SJCRH30 (cell line): Measurements from ENCODE around the gene ECT2L. TPM values are rescaled to one million over a fixed set of nuclear protein-coding genes. Genes with fewer than 3 reads are reported as not detected.

Source experiments
- DNase-seq, 2 experiments: peaks; one replicate each; pipeline ENCODE4 v3.0.0-alpha.2; 2015 to 2020
- H3K27ac ChIP-seq: fragments of 250-450 bp; sonication (Bioruptor Pico); 2 replicates; pipeline ENCODE4 v1.5.1; 2020; ENCODE audit warnings: mild to moderate bottlenecking, moderate library complexity
- H3K27me3 ChIP-seq: fragments of 250-450 bp; sonication (Bioruptor Pico); 2 replicates; pipeline ENCODE4 v1.5.1; 2020; ENCODE audit warnings: mild to moderate bottlenecking, moderate library complexity
- H3K36me3 ChIP-seq: fragments of 250-450 bp; sonication (Bioruptor Pico); 2 replicates; pipeline ENCODE4 v1.5.1; 2020; ENCODE audit warnings: mild to moderate bottlenecking, moderate library complexity
- H3K4me1 ChIP-seq: fragments of 250-450 bp; sonication (Bioruptor Pico); 2 replicates; pipeline ENCODE4 v1.5.1; 2020; ENCODE audit warnings: mild to moderate bottlenecking, moderate library complexity
- H3K4me3 ChIP-seq: fragments of 250-450 bp; sonication (Bioruptor Pico); 2 replicates; pipeline ENCODE4 v1.5.1; 2020; ENCODE audit warnings: mild to moderate bottlenecking, moderate library complexity
- H3K9me3 ChIP-seq: fragments of 250-450 bp; sonication (Bioruptor Pico); replicated peaks from 2 replicates; pipeline ENCODE4 v1.5.1; 2020; ENCODE audit warnings: mild to moderate bottlenecking, moderate library complexity
- total RNA-seq: library from RNA; depleted of rRNA; stranded (reverse); fragments of >200 nt; shearing (Covaris generic); gene quantifications from 2 replicates; pipeline ENCODE4 v1.2.3, GENCODE V29; 2014; rRNA removed

Gene ECT2L, protein sequence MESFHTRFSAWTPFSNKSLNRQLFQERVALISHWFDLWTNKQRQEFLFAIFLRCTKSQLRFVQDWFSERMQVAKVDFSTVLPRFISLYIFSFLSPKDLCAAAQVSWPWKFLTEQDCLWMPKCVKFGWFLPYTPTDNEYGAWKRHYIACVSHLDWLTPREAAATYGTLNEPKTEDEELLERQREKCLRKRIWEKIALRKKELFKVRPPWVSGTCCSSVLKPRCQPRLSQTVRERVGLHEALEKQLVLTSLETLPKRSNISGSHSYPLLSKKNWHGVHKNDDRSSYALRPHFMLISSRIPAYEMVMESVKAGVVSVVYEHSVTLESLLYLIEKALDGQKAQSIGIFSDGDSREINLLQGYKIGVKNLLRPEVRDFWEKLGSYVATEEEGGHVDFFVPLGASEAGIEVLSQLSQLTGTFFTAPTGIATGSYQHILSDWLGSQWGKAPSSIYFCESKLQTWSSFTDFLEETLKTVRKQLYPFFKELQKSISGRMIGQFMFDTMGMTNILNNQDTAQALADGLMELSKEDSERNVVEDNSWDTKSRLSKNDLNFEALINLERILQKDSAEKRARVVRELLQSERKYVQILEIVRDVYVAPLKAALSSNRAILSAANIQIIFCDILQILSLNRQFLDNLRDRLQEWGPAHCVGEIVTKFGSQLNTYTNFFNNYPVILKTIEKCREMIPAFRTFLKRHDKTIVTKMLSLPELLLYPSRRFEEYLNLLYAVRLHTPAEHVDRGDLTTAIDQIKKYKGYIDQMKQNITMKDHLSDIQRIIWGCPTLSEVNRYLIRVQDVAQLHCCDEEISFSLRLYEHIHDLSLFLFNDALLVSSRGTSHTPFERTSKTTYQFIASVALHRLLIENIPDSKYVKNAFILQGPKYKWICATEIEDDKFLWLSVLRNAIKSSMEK
- not detected in 2 replicates for total RNA-seq

DNA sequence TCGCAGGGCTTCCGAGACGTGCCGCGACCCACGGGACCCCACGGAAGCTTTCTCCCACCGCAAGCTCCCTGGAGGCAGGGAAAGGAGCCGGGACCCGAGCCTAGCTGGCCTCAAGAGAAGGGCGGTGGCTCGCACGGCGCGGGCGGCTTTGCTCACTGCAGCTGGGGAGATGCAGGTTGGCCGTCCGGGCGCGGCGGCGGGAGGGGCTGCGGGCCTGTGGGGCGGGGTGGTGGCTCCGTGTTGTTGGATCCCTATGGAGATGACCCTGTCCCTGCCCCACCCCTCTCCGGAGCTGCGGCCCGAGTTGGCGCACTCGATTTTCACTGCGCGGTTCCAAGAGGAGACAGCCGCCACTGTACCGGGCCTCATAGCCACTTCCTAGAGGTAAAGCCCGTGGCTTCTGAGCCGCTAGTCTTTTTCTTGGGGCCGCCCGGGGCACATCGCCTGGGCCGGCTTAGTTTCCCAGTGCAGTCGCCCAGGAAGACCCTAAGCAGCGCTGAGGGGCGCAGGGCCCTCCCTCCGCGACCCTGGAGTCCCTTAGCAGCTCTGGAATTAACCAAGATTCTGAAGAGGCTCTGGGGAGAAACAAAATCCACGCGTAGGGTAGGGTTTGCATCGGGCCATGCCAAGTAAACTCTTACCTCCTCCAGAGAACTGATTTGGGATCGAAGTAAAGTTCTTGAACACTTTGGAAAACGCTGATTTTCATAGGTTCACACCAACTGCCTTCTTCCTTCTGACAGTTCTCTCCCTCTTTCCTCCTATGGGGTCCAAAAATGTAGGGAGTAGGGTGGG is at the start of gene ECT2L:
Gene ECT2L, plus strand, starts transcription at position 279 of the 795 bp plus-strand sequence. CDS start 17,188 bp downstream, outside the sequence.
- H3K27ac ChIP-seq, result no peak within 1 kb of the TSS
- no peak within 1 kb of the TSS for H3K4me3 ChIP-seq
- no peak for DNase-seq
- no peaks in the 10 kb centered on the region for H3K4me1 ChIP-seq
- H3K27me3 ChIP-seq, result no peaks in the 10 kb centered on the region
- H3K9me3 ChIP-seq, result no peaks in the 10 kb centered on the region
- no peaks in the 10 kb centered on the region for H3K36me3 ChIP-seq

DNA sequence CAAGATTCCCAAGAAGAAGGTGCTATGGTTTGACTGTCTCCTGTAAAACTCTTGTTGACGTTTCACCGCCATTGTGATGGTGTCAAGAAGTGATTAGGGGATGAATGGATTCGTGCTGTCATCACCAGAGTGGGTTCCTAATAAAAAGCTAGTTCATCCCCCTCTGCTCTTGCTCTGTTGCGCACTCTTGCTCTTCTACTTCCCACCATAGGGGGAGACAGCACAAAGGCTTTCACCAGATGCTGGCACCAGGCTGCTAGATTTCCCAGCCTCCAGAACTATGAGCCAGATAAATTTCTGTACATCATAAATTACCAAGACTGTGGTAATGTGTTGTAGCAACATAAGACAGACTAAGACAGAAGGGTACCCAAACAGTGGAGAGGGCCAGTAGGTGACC is 43.9 kb upstream of the ECT2L start:
- no peak for DNase-seq
- no peaks in the 10 kb centered on the region for H3K9me3 ChIP-seq
- no peak overlapping the region for H3K27ac ChIP-seq
- no peak overlapping the region for H3K4me3 ChIP-seq
- no peaks in the 10 kb centered on the region for H3K27me3 ChIP-seq
- H3K36me3 ChIP-seq, result no peaks in the 10 kb centered on the region
- H3K4me1 ChIP-seq, result no peaks in the 10 kb centered on the region

DNA sequence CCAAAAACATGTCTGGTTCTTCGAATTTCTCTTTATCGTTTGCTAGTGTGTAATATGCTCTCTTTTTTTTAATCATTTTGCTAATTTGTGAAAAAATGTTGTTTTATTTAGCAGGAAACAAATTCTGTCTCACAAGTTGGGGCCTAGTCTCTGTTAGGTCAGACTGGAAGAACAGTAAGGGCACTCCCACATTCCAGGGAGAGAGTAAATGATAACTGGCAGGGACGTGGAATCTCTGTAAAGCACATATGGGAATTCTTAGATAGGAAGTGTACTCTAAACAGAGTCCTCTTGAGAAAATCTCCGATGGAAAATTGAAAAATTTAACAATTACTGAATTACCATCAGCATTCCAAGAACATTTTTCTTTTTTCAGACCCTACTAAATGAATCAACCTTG is 38.8 kb upstream of the ECT2L start:
- no peak for DNase-seq
- Histone ChIP-seq H3K36me3 (no peaks in the 10 kb centered on the region), H3K4me3 (no peak overlapping the region), H3K9me3 (no peaks in the 10 kb centered on the region), H3K27me3 (no peaks in the 10 kb centered on the region), H3K27ac (no peak overlapping the region), H3K4me1 (no peaks in the 10 kb centered on the region)

DNA sequence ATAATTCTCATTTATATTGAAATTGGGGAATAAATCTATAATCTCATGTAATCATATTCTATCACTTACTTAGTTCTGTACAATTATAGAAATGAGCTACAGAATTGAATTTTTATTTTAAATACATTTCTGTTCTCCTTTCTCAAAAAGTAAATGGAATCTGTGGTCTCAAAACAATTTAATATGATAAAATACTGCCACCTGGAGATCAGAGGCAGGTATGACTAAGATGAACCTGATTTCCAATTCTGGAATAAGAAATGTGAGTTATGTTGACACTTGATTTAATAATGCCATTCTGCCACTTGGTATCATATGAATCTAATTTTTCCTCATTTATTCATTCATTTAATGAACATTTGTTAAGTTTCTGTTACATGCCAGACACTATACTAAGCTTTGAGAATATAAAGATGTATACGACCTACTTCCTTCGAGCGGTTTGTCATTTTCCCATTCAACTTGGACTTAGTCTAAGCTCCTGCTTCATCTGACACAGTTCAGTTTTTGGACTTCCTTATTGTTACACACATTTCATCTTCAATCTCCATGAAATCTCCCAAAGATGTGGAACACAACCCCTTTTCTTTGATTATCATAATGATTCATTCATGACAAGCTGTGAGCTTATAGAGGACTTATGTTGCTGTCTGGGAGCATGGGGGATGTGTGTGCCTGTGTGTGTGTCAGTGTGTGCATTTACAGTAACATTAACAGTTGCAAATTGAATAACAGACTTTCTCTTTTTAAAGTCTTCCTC is 29.8 kb upstream of the ECT2L start:
- Histone ChIP-seq H3K4me1 (peaks cover 5% of the 10 kb centered on the region), H3K36me3 (no peaks in the 10 kb centered on the region), H3K9me3 (no peaks in the 10 kb centered on the region), H3K27me3 (no peaks in the 10 kb centered on the region), H3K27ac (no peak overlapping the region), H3K4me3 (no peak overlapping the region)
- DNase-seq, result peak in 1 of 2 experiments; percentile 50

DNA sequence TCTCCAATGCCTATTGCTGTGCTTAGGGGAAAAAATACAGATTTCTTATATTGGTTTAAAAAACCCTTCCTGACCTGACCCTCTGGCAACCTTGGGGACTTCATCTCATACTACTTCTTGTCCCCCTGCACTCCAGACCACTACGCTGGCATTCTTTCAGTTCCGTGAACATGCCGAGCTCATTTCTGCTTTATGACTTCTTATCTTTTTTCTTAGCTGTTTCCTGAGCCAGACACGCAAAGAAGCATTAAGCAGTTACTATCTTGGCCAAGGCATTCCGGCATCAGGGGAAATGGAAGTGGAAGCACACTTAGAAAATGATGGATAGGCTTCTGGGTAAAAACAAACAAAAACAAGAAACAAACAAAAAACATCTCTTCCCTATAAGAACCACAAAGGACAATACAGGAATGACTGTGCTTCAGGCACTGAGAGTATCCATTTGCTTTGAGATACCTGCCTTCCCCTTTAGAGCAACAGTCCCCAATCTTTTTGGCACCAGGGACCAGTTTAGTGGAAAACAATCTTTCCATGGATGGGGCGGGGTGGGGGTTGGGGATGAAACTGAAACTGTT is 26.7 kb upstream of the ECT2L start:
- H3K4me3 ChIP-seq, result no peak overlapping the region
- H3K27me3 ChIP-seq, result no peaks in the 10 kb centered on the region
- no peaks in the 10 kb centered on the region; the same call in 1 of the 2 replicates for H3K4me1 ChIP-seq
- no peaks in the 10 kb centered on the region for H3K9me3 ChIP-seq
- no peak overlapping the region for H3K27ac ChIP-seq
- H3K36me3 ChIP-seq, result no peaks in the 10 kb centered on the region
- no peak for DNase-seq

DNA sequence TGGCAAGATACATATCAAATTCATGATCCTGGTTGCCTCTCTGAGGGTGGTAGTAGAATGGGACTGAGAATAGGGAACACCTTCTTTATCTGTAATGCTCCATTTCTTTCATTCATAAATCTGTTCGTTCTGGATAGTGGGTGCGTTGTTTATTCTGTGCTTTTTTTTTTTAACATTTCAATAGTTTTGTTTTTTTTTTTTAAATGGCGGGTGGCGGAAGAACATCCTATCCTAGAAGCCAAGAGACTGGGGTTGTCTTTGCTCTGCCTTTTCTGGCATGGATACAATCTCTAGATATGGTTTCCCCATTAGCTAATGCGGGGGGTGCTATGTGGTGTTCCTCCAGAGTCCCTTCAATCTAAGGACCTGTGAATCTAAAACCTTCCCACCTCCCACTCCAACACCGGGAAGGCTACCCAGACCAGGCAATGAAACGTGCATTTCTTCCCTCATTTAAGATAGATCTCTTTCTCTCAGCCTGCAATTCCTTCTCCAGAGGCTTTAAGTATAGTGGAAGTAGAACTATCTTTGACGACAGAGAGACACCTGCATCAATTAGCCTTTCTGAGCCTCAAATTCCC is 23.2 kb upstream of the ECT2L start:
- peak; percentile 12 to 56 for DNase-seq
- H3K4me1 ChIP-seq, result no peaks in the 10 kb centered on the region; the same call in 1 of the 2 replicates
- H3K36me3 ChIP-seq, result no peaks in the 10 kb centered on the region
- peak overlapping the region; percentile 90 for H3K27ac ChIP-seq
- H3K27me3 ChIP-seq, result no peaks in the 10 kb centered on the region
- peak overlapping the region; percentile 85 for H3K4me3 ChIP-seq
- H3K9me3 ChIP-seq, result no peaks in the 10 kb centered on the region

DNA sequence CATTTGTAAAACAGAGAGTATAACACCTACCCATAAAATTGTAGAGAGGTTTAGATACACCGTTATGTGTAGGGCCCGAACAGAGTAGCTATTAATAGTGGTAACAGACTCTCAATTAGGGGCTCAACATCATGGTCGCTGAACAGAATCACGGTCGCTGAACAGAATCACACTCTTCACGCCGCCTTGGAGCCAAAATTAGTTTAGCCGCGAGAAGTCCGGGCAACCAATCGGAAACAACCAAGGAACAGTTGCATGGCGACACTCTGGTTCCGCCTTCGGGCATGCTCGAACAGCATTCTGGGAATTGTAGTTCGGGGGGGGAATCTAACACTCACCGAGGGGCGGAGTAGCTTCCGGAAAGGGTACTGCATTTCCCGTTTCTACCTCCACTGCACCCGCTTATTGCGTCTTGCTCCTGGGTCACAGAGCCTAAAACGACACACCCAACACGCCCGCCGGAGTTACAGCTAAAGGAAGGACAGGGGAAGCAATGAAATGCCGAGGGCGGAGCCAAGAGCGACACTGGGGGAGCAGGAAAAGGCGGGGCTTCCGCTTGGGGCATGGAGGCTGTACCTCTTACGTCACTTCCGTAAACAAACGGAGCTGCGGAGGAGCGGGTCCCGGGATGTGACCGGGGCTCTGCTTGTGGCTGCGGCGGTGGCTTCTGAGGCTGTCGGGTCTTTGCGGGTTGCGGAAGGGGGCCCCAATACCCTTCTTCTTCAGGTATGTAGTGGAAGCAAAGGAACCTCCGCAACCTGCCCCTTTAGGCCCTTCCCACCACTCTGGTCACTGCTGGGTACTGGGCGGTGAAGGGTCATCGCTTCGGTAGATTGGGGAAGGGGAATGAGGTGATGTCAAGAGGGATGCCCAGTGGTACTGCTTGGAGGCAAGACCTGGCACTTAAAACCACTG is 22.5 kb upstream of the ECT2L start, which contains the start of gene CCDC28A:
Gene CCDC28A, plus strand, starts transcription at position 593 of the 915 bp plus-strand sequence. CDS start 2,352 bp downstream, outside the sequence.
- peak within 1 kb of the TSS; percentile 90 for H3K27ac ChIP-seq
- no peaks in the 10 kb centered on the region; the same call in 1 of the 2 replicates for H3K4me1 ChIP-seq
- H3K36me3 ChIP-seq, result no peaks in the 10 kb centered on the region
- no peaks in the 10 kb centered on the region for H3K27me3 ChIP-seq
- DNase-seq, result peak; percentile 95 to 98
- peak within 1 kb of the TSS; percentile 85 for H3K4me3 ChIP-seq
- H3K9me3 ChIP-seq, result no peaks in the 10 kb centered on the region

DNA sequence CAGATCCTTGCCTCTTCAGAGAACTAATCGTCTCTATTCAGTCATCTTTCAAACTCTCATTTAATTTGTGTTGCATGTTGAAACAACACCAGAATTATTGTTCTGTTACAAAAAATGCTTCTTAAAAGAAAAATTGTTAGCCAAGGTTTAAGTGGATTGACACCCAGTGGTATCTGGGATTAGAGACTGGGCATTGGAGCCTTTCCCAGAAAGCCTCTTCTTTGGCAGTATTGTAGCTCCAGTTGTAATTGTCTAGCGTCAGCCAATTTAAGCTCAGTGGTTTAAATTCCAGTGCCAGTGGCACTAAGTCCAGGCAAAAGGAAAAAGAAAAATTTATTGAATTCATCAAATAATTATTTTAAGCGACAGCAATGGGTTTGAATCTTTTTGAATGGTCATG is 21.5 kb upstream of the ECT2L start:
- H3K36me3 ChIP-seq, result no peaks in the 10 kb centered on the region
- H3K27ac ChIP-seq, result no peak overlapping the region; the same call in 1 of the 2 replicates
- DNase-seq, result no peak

DNA sequence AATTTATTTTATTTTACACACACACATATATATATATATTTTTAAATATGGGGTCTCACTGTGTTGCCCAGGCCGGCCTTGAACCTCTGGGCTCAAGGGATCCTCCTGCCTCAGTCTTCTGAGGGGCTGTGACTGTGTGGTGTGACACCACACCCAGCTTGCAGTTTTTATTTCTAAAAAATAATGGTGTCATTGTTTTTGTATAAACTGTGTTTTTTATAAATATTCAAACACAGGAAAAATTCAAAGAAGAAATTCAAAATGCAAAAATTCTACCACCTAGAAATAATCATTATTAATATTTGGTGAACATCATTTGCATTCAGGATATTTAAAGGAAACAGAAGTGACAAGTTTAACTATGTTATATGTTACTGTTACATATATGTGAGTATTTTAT is 19.2 kb upstream of the ECT2L start:
- Histone ChIP-seq H3K36me3 (peaks cover 2% of the 10 kb centered on the region; the same call in 1 of the 2 replicates), H3K27me3 (no peaks in the 10 kb centered on the region), H3K4me3 (no peak overlapping the region), H3K27ac (no peak overlapping the region), H3K9me3 (no peaks in the 10 kb centered on the region), H3K4me1 (no peaks in the 10 kb centered on the region; the same call in 1 of the 2 replicates)
- DNase-seq, result no peak

More for the DNA sequence above, 21.5 kb upstream of the ECT2L start:
- H3K4me3 ChIP-seq, result peak overlapping the region; percentile 85
- H3K4me1 ChIP-seq, result no peaks in the 10 kb centered on the region; the same call in 1 of the 2 replicates
- H3K9me3 ChIP-seq, result no peaks in the 10 kb centered on the region
- no peaks in the 10 kb centered on the region for H3K27me3 ChIP-seq

DNA sequence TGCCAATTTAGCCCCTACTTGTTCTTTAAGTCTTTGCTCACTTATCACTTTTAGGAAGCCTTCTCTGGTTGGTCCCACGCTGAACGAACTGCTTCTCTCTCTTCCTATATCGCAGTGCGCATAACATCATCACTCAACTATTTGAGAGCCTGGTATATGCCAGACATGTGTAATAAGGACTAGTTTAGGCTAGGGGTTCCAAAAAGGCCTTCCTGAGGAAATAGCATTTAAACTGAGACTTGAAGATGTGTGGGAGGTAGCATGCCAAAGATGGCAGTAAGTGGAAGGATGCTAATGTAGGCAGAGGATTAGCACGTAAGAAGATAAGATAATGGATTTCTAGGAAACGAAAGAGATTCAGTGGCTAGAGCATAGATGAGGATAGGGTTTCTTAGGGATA is 17.6 kb upstream of the ECT2L start:
- no peaks in the 10 kb centered on the region for H3K9me3 ChIP-seq
- peaks cover 2% of the 10 kb centered on the region; the same call in 1 of the 2 replicates for H3K36me3 ChIP-seq
- no peaks in the 10 kb centered on the region; the same call in 1 of the 2 replicates for H3K4me1 ChIP-seq
- no peaks in the 10 kb centered on the region for H3K27me3 ChIP-seq
- H3K4me3 ChIP-seq, result no peak overlapping the region
- no peak overlapping the region for H3K27ac ChIP-seq
- no peak for DNase-seq

DNA sequence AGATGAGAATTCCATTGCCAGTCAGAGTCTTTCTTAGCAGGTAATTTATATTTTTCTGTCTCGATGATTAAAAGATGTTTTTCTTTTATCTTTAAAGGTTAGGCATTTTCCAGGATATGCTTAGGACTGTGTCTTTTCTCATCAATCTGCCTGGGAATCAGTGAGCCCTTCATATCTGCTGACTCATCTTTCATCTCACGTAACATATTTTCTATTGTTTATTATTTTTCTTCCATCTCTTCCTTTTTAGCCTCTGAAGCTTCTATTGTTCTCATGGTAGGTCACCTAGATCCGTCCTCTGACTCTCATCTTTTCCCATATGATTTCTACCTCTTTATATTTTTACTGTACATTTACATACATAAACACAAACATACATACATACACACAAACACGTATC is 13.6 kb upstream of the ECT2L start:
- H3K36me3 ChIP-seq, result peaks cover 6% of the 10 kb centered on the region
- H3K4me1 ChIP-seq, result no peaks in the 10 kb centered on the region
- H3K9me3 ChIP-seq, result no peaks in the 10 kb centered on the region
- DNase-seq, result no peak
- H3K4me3 ChIP-seq, result no peak overlapping the region
- no peaks in the 10 kb centered on the region for H3K27me3 ChIP-seq
- no peak overlapping the region for H3K27ac ChIP-seq

DNA sequence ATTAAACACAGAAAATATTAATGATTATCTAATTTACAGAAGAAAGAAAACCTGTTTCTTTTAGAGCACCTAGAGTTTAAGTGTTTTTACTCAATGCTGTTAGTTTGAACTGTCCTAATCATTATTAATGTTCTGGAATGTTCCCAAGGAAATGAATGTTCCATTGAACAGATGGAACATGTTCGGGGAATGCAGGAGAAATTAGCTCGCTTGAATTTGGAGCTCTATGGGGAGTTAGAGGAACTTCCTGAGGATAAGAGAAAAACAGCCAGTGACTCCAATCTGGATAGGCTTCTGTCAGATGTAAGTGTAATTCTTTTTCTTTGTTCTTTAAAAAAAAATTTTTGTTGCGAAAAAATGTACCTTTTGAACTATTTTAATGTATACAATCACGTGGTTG is 10.8 kb upstream of the ECT2L start:
- H3K4me1 ChIP-seq, result no peaks in the 10 kb centered on the region
- DNase-seq, result no peak
- no peak overlapping the region for H3K27ac ChIP-seq
- H3K27me3 ChIP-seq, result no peaks in the 10 kb centered on the region
- no peak overlapping the region for H3K4me3 ChIP-seq
- H3K9me3 ChIP-seq, result no peaks in the 10 kb centered on the region
- H3K36me3 ChIP-seq, result peaks cover 6% of the 10 kb centered on the region
